ENCODE data around the gene HACD2.

The HACD2 gene

GRCh38 chr3:123584988-123585937 lies at the start of gene HACD2:
Gene HACD2 (minus strand): TSS chr3:123585053. CDS start chr3:123585027, 26 bp downstream.
- CTCF ChIA-PET: interaction anchor here (0.6 kb wide), 1 partner anchor 388 kb away, joined by 3 read pairs; no protein-coding TSS in a partner anchor
- peaks cover 3% of the 10 kb centered on the region; the same call in 1 of the 2 replicates for H3K4me1 ChIP-seq (ENCODE audit: control insufficient read depth, insufficient read depth, low read length)
- POLR2A ChIA-PET: interaction anchor here (0.6 to 1.2 kb wide), 5 partner anchors 16 to 57 kb away, joined by 3 to 5 read pairs (median 4); no protein-coding TSS in a partner anchor
- TF ChIP-seq ZNF354C (tag by site-specific recombination; IDR thresholded peaks at IDR 0.05; ENCODE audit: borderline replicate concordance, low read depth) (no peak), ZNF157 (tag by site-specific recombination; IDR thresholded peaks at IDR 0.05) (no peak), ZNF292 (tag by site-specific recombination; IDR thresholded peaks at IDR 0.05; ENCODE audit: borderline replicate concordance, low read depth) (no peak), ZNF449 (tag by site-specific recombination; IDR thresholded peaks at IDR 0.05) (no peak), ZNF174 (tag by site-specific recombination; IDR thresholded peaks at IDR 0.05) (no peak), ZNF558 (tag by site-specific recombination; IDR thresholded peaks at IDR 0.05) (peak; percentile 31; the same call in 1 of the 2 replicates), ZNF138 (tag by site-specific recombination; IDR thresholded peaks at IDR 0.05; ENCODE audit: borderline replicate concordance) (no peak), ZNF777 (tag by site-specific recombination; IDR thresholded peaks at IDR 0.05; ENCODE audit: borderline replicate concordance) (no peak), ZNF335 (tag by site-specific recombination; conservative IDR thresholded peaks at IDR 0.05) (peak; percentile 99), HOXA7 (CRISPR knock-in tag; IDR thresholded peaks at IDR 0.05; ENCODE audit: borderline replicate concordance) (no peak), ZNF114 (tag by site-specific recombination; IDR thresholded peaks at IDR 0.05) (no peak), ZNF654 (tag by site-specific recombination; IDR thresholded peaks at IDR 0.05; ENCODE audit: low read depth) (no peak), GLI4 (tag by site-specific recombination; IDR thresholded peaks at IDR 0.05) (peak; percentile 51), HOXD13 (CRISPR knock-in tag; IDR thresholded peaks at IDR 0.05; ENCODE audit: borderline replicate concordance) (no peak), ZNF555 (tag by site-specific recombination; conservative IDR thresholded peaks at IDR 0.05) (no peak), ZNF585B (tag by site-specific recombination; IDR thresholded peaks at IDR 0.05) (no peak), ZNF701 (tag by site-specific recombination; IDR thresholded peaks at IDR 0.05) (no peak), KLF10 (tag by site-specific recombination; IDR thresholded peaks at IDR 0.05) (peak; percentile 52; the same call in 1 of the 2 replicates), REPIN1 (tag by site-specific recombination; IDR thresholded peaks at IDR 0.05; ENCODE audit: low read depth) (no peak; the same call in 1 of the 2 replicates), ZNF623 (tag by site-specific recombination; IDR thresholded peaks at IDR 0.05) (no peak), ZNF302 (tag by site-specific recombination; IDR thresholded peaks at IDR 0.05; ENCODE audit: low read depth) (no peak), GLI2 (tag by site-specific recombination; IDR thresholded peaks at IDR 0.05; ENCODE audit: borderline replicate concordance, low read depth) (no peak), ZBTB48 (tag by site-specific recombination; IDR thresholded peaks at IDR 0.05) (peak; percentile 84)
- TF ChIP-seq, protein P1, sequence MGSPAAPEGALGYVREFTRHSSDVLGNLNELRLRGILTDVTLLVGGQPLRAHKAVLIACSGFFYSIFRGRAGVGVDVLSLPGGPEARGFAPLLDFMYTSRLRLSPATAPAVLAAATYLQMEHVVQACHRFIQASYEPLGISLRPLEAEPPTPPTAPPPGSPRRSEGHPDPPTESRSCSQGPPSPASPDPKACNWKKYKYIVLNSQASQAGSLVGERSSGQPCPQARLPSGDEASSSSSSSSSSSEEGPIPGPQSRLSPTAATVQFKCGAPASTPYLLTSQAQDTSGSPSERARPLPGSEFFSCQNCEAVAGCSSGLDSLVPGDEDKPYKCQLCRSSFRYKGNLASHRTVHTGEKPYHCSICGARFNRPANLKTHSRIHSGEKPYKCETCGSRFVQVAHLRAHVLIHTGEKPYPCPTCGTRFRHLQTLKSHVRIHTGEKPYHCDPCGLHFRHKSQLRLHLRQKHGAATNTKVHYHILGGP (tag by site-specific recombination; IDR thresholded peaks at IDR 0.05): no peak
- TF ChIP-seq, protein P2, sequence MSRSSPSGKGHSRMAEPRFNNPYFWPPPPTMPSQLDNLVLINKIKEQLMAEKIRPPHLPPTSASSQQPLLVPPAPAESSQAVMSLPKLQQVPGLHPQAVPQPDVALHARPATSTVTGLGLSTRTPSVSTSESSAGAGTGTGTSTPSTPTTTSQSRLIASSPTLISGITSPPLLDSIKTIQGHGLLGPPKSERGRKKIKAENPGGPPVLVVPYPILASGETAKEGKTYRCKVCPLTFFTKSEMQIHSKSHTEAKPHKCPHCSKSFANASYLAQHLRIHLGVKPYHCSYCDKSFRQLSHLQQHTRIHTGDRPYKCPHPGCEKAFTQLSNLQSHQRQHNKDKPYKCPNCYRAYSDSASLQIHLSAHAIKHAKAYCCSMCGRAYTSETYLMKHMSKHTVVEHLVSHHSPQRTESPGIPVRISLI (tag by site-specific recombination; IDR thresholded peaks at IDR 0.05): no peak
- TF ChIP-seq, protein P3, sequence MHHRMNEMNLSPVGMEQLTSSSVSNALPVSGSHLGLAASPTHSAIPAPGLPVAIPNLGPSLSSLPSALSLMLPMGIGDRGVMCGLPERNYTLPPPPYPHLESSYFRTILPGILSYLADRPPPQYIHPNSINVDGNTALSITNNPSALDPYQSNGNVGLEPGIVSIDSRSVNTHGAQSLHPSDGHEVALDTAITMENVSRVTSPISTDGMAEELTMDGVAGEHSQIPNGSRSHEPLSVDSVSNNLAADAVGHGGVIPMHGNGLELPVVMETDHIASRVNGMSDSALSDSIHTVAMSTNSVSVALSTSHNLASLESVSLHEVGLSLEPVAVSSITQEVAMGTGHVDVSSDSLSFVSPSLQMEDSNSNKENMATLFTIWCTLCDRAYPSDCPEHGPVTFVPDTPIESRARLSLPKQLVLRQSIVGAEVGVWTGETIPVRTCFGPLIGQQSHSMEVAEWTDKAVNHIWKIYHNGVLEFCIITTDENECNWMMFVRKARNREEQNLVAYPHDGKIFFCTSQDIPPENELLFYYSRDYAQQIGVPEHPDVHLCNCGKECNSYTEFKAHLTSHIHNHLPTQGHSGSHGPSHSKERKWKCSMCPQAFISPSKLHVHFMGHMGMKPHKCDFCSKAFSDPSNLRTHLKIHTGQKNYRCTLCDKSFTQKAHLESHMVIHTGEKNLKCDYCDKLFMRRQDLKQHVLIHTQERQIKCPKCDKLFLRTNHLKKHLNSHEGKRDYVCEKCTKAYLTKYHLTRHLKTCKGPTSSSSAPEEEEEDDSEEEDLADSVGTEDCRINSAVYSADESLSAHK (tag by site-specific recombination; IDR thresholded peaks at IDR 0.05): no peak

More at GRCh38 chr3:123584988-123585937, at the start of gene HACD2:
- no peaks in the 10 kb centered on the region for H3K9me3 ChIP-seq (ENCODE audit: control insufficient read depth, insufficient read depth, low read depth, low read length)
- H3K36me3 ChIP-seq (ENCODE audit: control insufficient read depth in 2 of 2, insufficient read depth in 1 of 2, low read length in 2 of 2): peaks cover 0 to 25% of the 10 kb centered on the region in 2 experiments; a peak in 2 of 3 replicates
- H3K4me3 ChIP-seq (ENCODE audit: low read depth, low read length): peak within 1 kb of the TSS; percentile 82
- H3K27ac ChIP-seq (ENCODE audit: extremely low read depth, low read depth, low read length): peak within 1 kb of the TSS; percentile 95

Measured in HEK293 (cell line).